HG02678 (cell line): Measurements from ENCODE around the gene FHL3.
"Not testable (repeated sequence)": the region's sequence is repeated elsewhere in the genome, so short reads cannot be mapped to it uniquely, and the experiment has no call there.

Experiments used
- ATAC-seq: cut with Tn5 transposase; IDR thresholded peaks from one replicate; pipeline ENCODE4 v1.9.1; 2021; ENCODE audit warnings: mild to moderate bottlenecking, moderate library complexity; ENCODE audit not compliant: unreplicated experiment

The FHL3 gene

GRCh38 chr1:38037221-38037939 lies 32.1 kb upstream of the FHL3 start:
- no peak for ATAC-seq

- ATAC-seq: no peak
Measured at GRCh38 chr1:38034871-38035270, 29.6 kb upstream of the FHL3 start.

- not testable (repeated sequence) for ATAC-seq
Measured at GRCh38 chr1:38032992-38033391, 27.7 kb upstream of the FHL3 start.

GRCh38 chr1:38031513-38031866 lies 26.2 kb upstream of the FHL3 start:
- no peak for ATAC-seq

GRCh38 chr1:38030596-38031512 lies 25.5 kb upstream of the FHL3 start:
- no peak for ATAC-seq

- ATAC-seq: peak; percentile 52
Measured at GRCh38 chr1:38029685-38030511, 24.6 kb upstream of the FHL3 start.

- ATAC-seq: no peak
Measured at GRCh38 chr1:38029081-38029681, 23.9 kb upstream of the FHL3 start.

- ATAC-seq: no peak
Measured at GRCh38 chr1:38028671-38029070, 23.4 kb upstream of the FHL3 start.

GRCh38 chr1:38028105-38028591 lies 22.8 kb upstream of the FHL3 start:
- peak; percentile 73 for ATAC-seq

GRCh38 chr1:38027201-38028104 lies 22.1 kb upstream of the FHL3 start:
- no peak for ATAC-seq

GRCh38 chr1:38026592-38027200 lies 21.4 kb upstream of the FHL3 start:
- ATAC-seq: no peak

GRCh38 chr1:38025664-38026063 lies 20.4 kb upstream of the FHL3 start:
- no peak for ATAC-seq

- ATAC-seq: no peak
Measured at GRCh38 chr1:38025233-38025632, 19.9 kb upstream of the FHL3 start.

GRCh38 chr1:38022810-38023209 lies 17.5 kb upstream of the FHL3 start:
- no peak for ATAC-seq

- no peak for ATAC-seq
Measured at GRCh38 chr1:38021969-38022368, 16.7 kb upstream of the FHL3 start.

GRCh38 chr1:38020396-38020795 lies 15.1 kb upstream of the FHL3 start:
- no peak for ATAC-seq

GRCh38 chr1:38018864-38019343 lies 13.6 kb upstream of the FHL3 start:
- no peak for ATAC-seq

- no peak for ATAC-seq
Measured at GRCh38 chr1:38015978-38016725, 10.8 kb upstream of the FHL3 start.
